ENCODE results near the gene OR51V1. TPM values are rescaled to one million over a fixed set of nuclear protein-coding genes. Genes with fewer than 3 reads are reported as not detected.

Gene OR51V1
- total and polyA plus RNA-seq, 2 of the 4 experiments (the other 2 are of a cell fraction) = not detected

- Histone ChIP-seq H3K18ac (ENCODE audit: low read depth, low read length) (no peak overlapping the region), H2AK9ac (replicated peaks; ENCODE audit: low read depth, low read length, poor library complexity) (no peak overlapping the region), H3K27ac (ENCODE audit: insufficient read depth, low read length) (no peak overlapping the region), H3K14ac (replicated peaks; ENCODE audit: low read depth, low read length) (no peak overlapping the region), H4K5ac (ENCODE audit: low read depth, low read length) (no peak overlapping the region), H3K56ac (ENCODE audit: extremely low read depth, insufficient read depth, low read length) (no peak overlapping the region), H3K23ac (ENCODE audit: low read depth, low read length) (no peak overlapping the region), H2BK120ac (ENCODE audit: low read depth, low read length) (peak overlapping the region; percentile 70), H3K27me3 (ENCODE audit: control insufficient read depth, insufficient read depth, low read length) (no peaks in the 10 kb centered on the region), H2BK20ac (ENCODE audit: low read depth, low read length) (no peak overlapping the region), H3K4me2 (ENCODE audit: low read depth, low read length) (no peak overlapping the region), H3K79me1 (ENCODE audit: low read depth in 1 of 2, low read length in 2 of 2) (no peaks in the 10 kb centered on the region), H3K36me3 (ENCODE audit: control insufficient read depth, insufficient read depth, low read length) (no peaks in the 10 kb centered on the region), H3K9me3 (ENCODE audit: control insufficient read depth, insufficient read depth, low read length) (no peaks in the 10 kb centered on the region), H2AK5ac (ENCODE audit: low read depth, low read length) (no peak overlapping the region), H3K4ac (ENCODE audit: low read depth, low read length) (no peak overlapping the region), H4K20me1 (ENCODE audit: insufficient read depth, low read length) (no peaks in the 10 kb centered on the region), H3K4me3 (ENCODE audit: insufficient read depth, low read depth, low read length) (no peak overlapping the region), H4K91ac (ENCODE audit: insufficient read depth, low read depth, low read length) (no peak overlapping the region), H3K9me1 (ENCODE audit: insufficient read depth, low read length) (peaks cover 6% of the 10 kb centered on the region; the same call in 1 of the 2 replicates), H4K8ac (ENCODE audit: low read depth in 2 of 2, low read length in 2 of 2) (no peak overlapping the region), H2BK15ac (ENCODE audit: low read depth, low read length) (no peak overlapping the region), H3K9ac (ENCODE audit: low read depth, low read length) (no peak overlapping the region), H3K4me1 (ENCODE audit: control insufficient read depth, insufficient read depth, low read length) (peaks cover 3% of the 10 kb centered on the region), H2BK5ac (ENCODE audit: low read depth, low read length, poor library complexity, severe bottlenecking) (no peak overlapping the region), H2AFZ (replicated peaks; ENCODE audit: low read length, poor library complexity) (no peak overlapping the region)
- WGBS, 2 experiments (ENCODE audit: extremely low coverage in 2 of 2, insufficient read length in 1 of 2) = 14% methylated on average over 1 of the region's 5 CpGs; no CpG with 5 or more reads in 1 of the 2 experiments
- CTCF ChIA-PET = no interaction called here
- BruUV-seq (replicated peaks) = no TSS peak
- no peak for DNase-seq
- ATAC-seq (ENCODE audit: low read depth) = no peak
- intact Hi-C loops (cut with micrococcal nuclease) = no loop called here
- TF ChIP-seq CHD1 (IDR thresholded peaks at IDR 0.05; ENCODE audit: low read depth, low read length) = no peak
- no peak for TF ChIP-seq ELK1 (IDR thresholded peaks at IDR 0.05; ENCODE audit: borderline replicate concordance, low read depth, low read length)
- no peak for TF ChIP-seq USF2 (IDR thresholded peaks at IDR 0.05; ENCODE audit: low read depth, low read length)
- TF ChIP-seq MAFK (IDR thresholded peaks at IDR 0.05; ENCODE audit: low read depth, low read length) = peak; percentile 61; the same call in 1 of the 2 replicates
- TF ChIP-seq RFX5 (IDR thresholded peaks at IDR 0.05; ENCODE audit: low read depth, low read length) = no peak
- TF ChIP-seq MXI1 (IDR thresholded peaks at IDR 0.05; ENCODE audit: borderline replicate concordance, low read depth, low read length) = no peak
- dilution Hi-C loops (cut with HindIII; ENCODE audit: low sequenced_read_pairs, unreplicated experiment) = no loop called here
- POLR2A ChIA-PET (ENCODE audit: unreplicated experiment) = no interaction called here
- in situ Hi-C loops (cut with MboI; ENCODE audit: low sequenced_read_pairs) = no loop called here
Measured at GRCh38 chr11:5235364-5236095, 35.0 kb upstream of the OR51V1 start.

All from IMR-90 (cell line).